A549 (cell line): Measurements from ENCODE around the gene PTPN1.

Experiments used
- CBX8 ChIP-seq: fragments of 200-600 bp; sonication (generic); IDR thresholded peaks from 2 replicates; pipeline ENCODE4 v1.6.1; 2016
- CEBPB ChIP-seq, 2 experiments: fragments of >200 bp in 1 of 2; sonication (Bioruptor Twin) in 1 of 2; formaldehyde crosslinking in 1 of 2; IDR thresholded peaks; 2 replicates each; pipeline ENCODE4 v1.6.1; 2012 to 2016
- CTCF ChIP-seq: fragments of >200 bp; sonication (Bioruptor Twin); formaldehyde crosslinking; IDR thresholded peaks from 3 replicates; pipeline ENCODE4 v1.5.1; 2016
- EP300 ChIP-seq, 2 experiments: fragments of >200 bp; sonication (Bioruptor Twin); formaldehyde crosslinking; IDR thresholded peaks; 2 replicates in 1 of 2; 3 replicates in 1 of 2; pipeline ENCODE4 v1.6.1; 2016 to 2017
- HDAC2 ChIP-seq: fragments of 200-600 bp; sonication (generic); IDR thresholded peaks from 2 replicates; pipeline ENCODE4 v1.6.1; 2016
- JUN ChIP-seq, 2 experiments: fragments of >200 bp; sonication (Bioruptor Twin); formaldehyde crosslinking; IDR thresholded peaks; 2 replicates in 1 of 2; 3 replicates in 1 of 2; pipeline ENCODE4 v1.6.1; 2016 to 2017
- MAZ ChIP-seq: fragments of 150-350 bp; IDR thresholded peaks from 2 replicates; pipeline ENCODE4 v1.6.1; 2014; ENCODE audit warnings: antibody characterized with exemption, low read depth, low read length, borderline replicate concordance
- MYC ChIP-seq: IDR thresholded peaks from 2 replicates; pipeline ENCODE4 v1.6.1; 2012; ENCODE audit warnings: mild to moderate bottlenecking, inconsistent platforms, low read length, improper control_type of control experiment, borderline replicate concordance
- POLR2A ChIP-seq: IDR thresholded peaks from 2 replicates; pipeline ENCODE4 v1.6.1; 2012; ENCODE audit warnings: mild to moderate bottlenecking, low read length
- RCOR1 ChIP-seq: fragments of 150-350 bp; IDR thresholded peaks from 2 replicates; pipeline ENCODE4 v1.6.1; 2014; ENCODE audit warnings: antibody characterized with exemption, low read length, low read depth
- ZFP36 ChIP-seq: fragments of 450-650 bp; IDR thresholded peaks from 2 replicates; pipeline ENCODE4 v1.6.1; 2014; ENCODE audit warnings: borderline replicate concordance; ENCODE audit not compliant: partially characterized antibody
- TF ChIP-seq, protein P1 (sequence below): fragments of 450-650 bp; IDR thresholded peaks from 2 replicates; pipeline ENCODE4 v1.6.1; 2014; ENCODE audit warnings: antibody characterized with exemption
- TF ChIP-seq, protein P2 (sequence below): fragments of 150-350 bp; IDR thresholded peaks from 2 replicates; pipeline ENCODE4 v1.6.1; 2014; ENCODE audit warnings: low read depth, mild to moderate bottlenecking, low read length

GRCh38 chr20:50535162-50535561 is 25.0 kb downstream of the PTPN1 start:
- TF ChIP-seq, protein P1, sequence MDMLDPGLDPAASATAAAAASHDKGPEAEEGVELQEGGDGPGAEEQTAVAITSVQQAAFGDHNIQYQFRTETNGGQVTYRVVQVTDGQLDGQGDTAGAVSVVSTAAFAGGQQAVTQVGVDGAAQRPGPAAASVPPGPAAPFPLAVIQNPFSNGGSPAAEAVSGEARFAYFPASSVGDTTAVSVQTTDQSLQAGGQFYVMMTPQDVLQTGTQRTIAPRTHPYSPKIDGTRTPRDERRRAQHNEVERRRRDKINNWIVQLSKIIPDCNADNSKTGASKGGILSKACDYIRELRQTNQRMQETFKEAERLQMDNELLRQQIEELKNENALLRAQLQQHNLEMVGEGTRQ: no peak
- no peak for TF ChIP-seq CTCF
- TF ChIP-seq POLR2A: no peak
- no peak for TF ChIP-seq CBX8
- TF ChIP-seq CEBPB (IDR thresholded peaks at IDR 0.05): no peak
- TF ChIP-seq, protein P2, sequence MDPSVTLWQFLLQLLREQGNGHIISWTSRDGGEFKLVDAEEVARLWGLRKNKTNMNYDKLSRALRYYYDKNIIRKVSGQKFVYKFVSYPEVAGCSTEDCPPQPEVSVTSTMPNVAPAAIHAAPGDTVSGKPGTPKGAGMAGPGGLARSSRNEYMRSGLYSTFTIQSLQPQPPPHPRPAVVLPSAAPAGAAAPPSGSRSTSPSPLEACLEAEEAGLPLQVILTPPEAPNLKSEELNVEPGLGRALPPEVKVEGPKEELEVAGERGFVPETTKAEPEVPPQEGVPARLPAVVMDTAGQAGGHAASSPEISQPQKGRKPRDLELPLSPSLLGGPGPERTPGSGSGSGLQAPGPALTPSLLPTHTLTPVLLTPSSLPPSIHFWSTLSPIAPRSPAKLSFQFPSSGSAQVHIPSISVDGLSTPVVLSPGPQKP: no peak
- TF ChIP-seq MYC: no peak
- TF ChIP-seq MAZ: no peak
- no peak for TF ChIP-seq ZFP36
- TF ChIP-seq EP300 (IDR thresholded peaks at IDR 0.05): no peak
- TF ChIP-seq RCOR1: no peak
- TF ChIP-seq JUN (IDR thresholded peaks at IDR 0.05): no peak
- TF ChIP-seq HDAC2: no peak
